DND-41 (cell line): ENCODE data around the gene RASSF7.

ENCODE experiments used
- ATAC-seq: fragments of 200-7000 bp; cut with Tn5 transposase; 3 replicates; pipeline ENCODE4 v1.9.1; 2021; ENCODE audit warnings: low read depth; ENCODE audit not compliant: insufficient read depth
- DNase-seq: peaks from one replicate; pipeline ENCODE4 v3.0.0-alpha.2; 2020
- H2AFZ ChIP-seq: 2 replicates; pipeline ENCODE4 v1.6.0; 2012; ENCODE audit warnings: low read depth, low read length
- H3K27ac ChIP-seq: 2 replicates; pipeline ENCODE4 v1.5.1; 2012; ENCODE audit warnings: low read length, inconsistent platforms
- H3K27me3 ChIP-seq: fragments of 200-600 bp; sonication (generic); 2 replicates; pipeline ENCODE4 v1.6.0; 2012; ENCODE audit warnings: low read length, mild to moderate bottlenecking, inconsistent platforms; ENCODE audit not compliant: insufficient read depth, poor library complexity
- H3K36me3 ChIP-seq: 2 replicates; pipeline ENCODE4 v1.5.1; 2012; ENCODE audit warnings: low read length, inconsistent platforms; ENCODE audit not compliant: insufficient read depth
- H3K4me1 ChIP-seq: 2 replicates; pipeline ENCODE4 v1.5.1; 2012; ENCODE audit warnings: mild to moderate bottlenecking, low read length; ENCODE audit not compliant: insufficient read depth
- H3K4me2 ChIP-seq: 2 replicates; pipeline ENCODE4 v1.6.0; 2012; ENCODE audit warnings: mild to moderate bottlenecking, moderate library complexity, low read length, inconsistent platforms; ENCODE audit not compliant: insufficient read depth
- H3K4me3 ChIP-seq, 2 experiments: fragments of 200-600 bp in 1 of 2; shearing (Covaris generic) in 1 of 2; 2 replicates each; pipeline ENCODE4 v1.5.1; 2012 to 2016; ENCODE audit warnings: inconsistent platforms in 2 of 2, low read length in 2 of 2, mild to moderate bottlenecking in 2 of 2, low read depth in 1 of 2, moderate library complexity in 1 of 2
- H3K79me2 ChIP-seq: 2 replicates; pipeline ENCODE4 v1.6.0; 2012; ENCODE audit warnings: low read length, inconsistent platforms; ENCODE audit not compliant: insufficient read depth
- H3K9ac ChIP-seq: 2 replicates; pipeline ENCODE4 v1.6.0; 2012; ENCODE audit warnings: low read depth, mild to moderate bottlenecking, inconsistent platforms, low read length, moderate library complexity
- H3K9me3 ChIP-seq: 2 replicates; pipeline ENCODE4 v1.5.1; 2012; ENCODE audit warnings: low read length, moderate library complexity, mild to moderate bottlenecking, inconsistent platforms; ENCODE audit not compliant: insufficient read depth, severe bottlenecking
- H4K20me1 ChIP-seq: 2 replicates; pipeline ENCODE4 v1.6.0; 2012; ENCODE audit warnings: low read length; ENCODE audit not compliant: insufficient read depth
- EZH2 ChIP-seq: IDR thresholded peaks from 3 replicates; pipeline ENCODE4 v1.6.1; 2012; ENCODE audit warnings: borderline replicate concordance, low read depth, mild to moderate bottlenecking, moderate library complexity, low read length, inconsistent platforms; ENCODE audit not compliant: severe bottlenecking
- TF ChIP-seq, protein P1 (sequence below): IDR thresholded peaks from 2 replicates; pipeline ENCODE4 v1.5.1; 2012; ENCODE audit warnings: borderline replicate concordance, low read length, moderate library complexity, mild to moderate bottlenecking; ENCODE audit not compliant: poor library complexity, severe bottlenecking; ENCODE audit errors: extremely low read depth

Gene RASSF7

DNA sequence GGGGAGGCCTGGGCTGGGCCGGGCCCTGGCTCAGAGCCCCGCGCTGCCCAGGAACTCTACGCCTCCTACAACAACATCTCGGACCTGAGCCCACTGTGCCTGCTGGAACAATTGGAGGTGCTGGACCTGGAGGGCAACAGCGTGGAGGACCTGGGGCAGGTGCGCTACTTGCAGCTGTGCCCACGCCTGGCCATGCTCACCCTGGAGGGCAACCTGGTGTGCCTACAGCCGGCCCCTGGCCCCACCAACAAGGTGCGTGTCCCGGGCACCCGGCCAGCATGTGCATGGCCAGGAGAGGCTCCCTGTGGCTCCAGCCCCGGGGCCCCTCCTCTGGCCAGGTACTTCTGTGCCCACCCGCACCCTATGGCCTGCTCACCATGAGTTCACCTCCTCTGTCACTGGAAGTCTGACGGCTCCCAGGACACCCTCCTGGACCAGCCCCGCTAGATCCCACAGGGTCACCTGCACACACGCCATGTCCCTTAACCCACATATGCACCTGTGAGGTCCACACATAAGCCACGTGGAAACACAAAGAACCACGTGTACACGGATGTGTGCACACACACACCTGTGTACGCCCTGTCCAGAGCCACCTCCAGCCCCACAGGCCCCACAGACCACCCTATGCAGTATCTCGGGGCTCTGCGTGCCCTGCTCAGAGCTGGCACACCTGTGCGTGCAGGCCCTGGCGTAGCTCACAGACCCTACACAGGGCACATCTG is 10.6 kb upstream of the RASSF7 start:
- Histone ChIP-seq H3K9ac (no peak overlapping the region), H3K36me3 (no peaks in the 10 kb centered on the region), H3K4me3 (no peak overlapping the region), H4K20me1 (no peaks in the 10 kb centered on the region), H3K4me2 (no peak overlapping the region), H3K27me3 (no peaks in the 10 kb centered on the region), H3K4me1 (peaks cover 6% of the 10 kb centered on the region), H3K27ac (no peak overlapping the region), H3K79me2 (no peaks in the 10 kb centered on the region), H2AFZ (no peak overlapping the region), H3K9me3 (no peaks in the 10 kb centered on the region)
- no peak for DNase-seq
- no peak for ATAC-seq
- TF ChIP-seq, protein P1, sequence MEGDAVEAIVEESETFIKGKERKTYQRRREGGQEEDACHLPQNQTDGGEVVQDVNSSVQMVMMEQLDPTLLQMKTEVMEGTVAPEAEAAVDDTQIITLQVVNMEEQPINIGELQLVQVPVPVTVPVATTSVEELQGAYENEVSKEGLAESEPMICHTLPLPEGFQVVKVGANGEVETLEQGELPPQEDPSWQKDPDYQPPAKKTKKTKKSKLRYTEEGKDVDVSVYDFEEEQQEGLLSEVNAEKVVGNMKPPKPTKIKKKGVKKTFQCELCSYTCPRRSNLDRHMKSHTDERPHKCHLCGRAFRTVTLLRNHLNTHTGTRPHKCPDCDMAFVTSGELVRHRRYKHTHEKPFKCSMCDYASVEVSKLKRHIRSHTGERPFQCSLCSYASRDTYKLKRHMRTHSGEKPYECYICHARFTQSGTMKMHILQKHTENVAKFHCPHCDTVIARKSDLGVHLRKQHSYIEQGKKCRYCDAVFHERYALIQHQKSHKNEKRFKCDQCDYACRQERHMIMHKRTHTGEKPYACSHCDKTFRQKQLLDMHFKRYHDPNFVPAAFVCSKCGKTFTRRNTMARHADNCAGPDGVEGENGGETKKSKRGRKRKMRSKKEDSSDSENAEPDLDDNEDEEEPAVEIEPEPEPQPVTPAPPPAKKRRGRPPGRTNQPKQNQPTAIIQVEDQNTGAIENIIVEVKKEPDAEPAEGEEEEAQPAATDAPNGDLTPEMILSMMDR, result no peak
- TF ChIP-seq EZH2, result no peak

DNA sequence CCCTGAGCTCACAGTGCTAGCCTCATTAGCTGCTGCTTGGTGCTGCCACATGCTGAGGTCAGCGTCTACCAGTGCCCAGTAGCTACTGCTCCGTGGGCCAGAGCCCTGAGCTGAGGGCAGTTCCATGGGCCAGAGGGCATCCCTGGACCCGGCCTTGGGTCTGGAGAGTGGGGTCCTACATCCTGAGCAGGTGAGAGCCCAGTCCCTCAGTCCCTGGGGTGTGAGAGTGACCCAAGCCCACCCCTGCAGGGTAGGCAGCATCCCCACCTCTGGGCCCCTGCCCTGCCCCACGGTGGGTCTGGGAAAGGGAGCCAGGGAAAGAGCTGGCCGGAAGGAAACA is 10.1 kb upstream of the RASSF7 start:
- H3K4me2 ChIP-seq, result no peak overlapping the region
- H2AFZ ChIP-seq, result no peak overlapping the region
- H3K4me3 ChIP-seq, result no peak overlapping the region
- no peaks in the 10 kb centered on the region for H3K9me3 ChIP-seq
- H3K27ac ChIP-seq, result no peak overlapping the region
- peaks cover 11% of the 10 kb centered on the region for H3K4me1 ChIP-seq
- H3K9ac ChIP-seq, result no peak overlapping the region
- no peaks in the 10 kb centered on the region for H4K20me1 ChIP-seq
- TF ChIP-seq, protein P1, result no peak
- TF ChIP-seq EZH2, result no peak
- no peaks in the 10 kb centered on the region for H3K36me3 ChIP-seq
- DNase-seq, result no peak
- H3K27me3 ChIP-seq, result no peaks in the 10 kb centered on the region
- H3K79me2 ChIP-seq, result no peaks in the 10 kb centered on the region
- no peak for ATAC-seq

DNA sequence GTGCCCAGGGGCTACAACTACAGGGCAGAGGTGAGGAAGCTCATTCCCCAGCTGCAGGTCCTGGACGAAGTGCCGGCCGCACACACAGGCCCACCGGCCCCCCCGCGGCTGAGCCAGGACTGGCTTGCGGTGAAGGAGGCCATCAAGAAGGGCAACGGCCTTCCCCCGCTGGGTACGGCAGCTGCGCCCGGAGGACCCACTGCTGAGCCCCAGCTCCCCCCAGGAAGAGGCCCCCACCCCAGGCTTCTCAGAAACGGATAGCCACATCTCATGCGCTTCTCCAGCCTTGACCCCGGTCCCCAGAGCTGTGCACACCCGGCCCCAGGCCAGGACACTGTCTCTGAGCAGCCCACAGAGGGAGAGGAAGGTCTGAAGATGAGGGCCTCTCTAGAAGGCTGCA is 9.6 kb upstream of the RASSF7 start:
- H3K27me3 ChIP-seq, result no peaks in the 10 kb centered on the region
- no peak overlapping the region for H2AFZ ChIP-seq
- H3K4me2 ChIP-seq, result no peak overlapping the region
- no peaks in the 10 kb centered on the region for H4K20me1 ChIP-seq
- H3K9me3 ChIP-seq, result no peaks in the 10 kb centered on the region
- DNase-seq (no peak), ATAC-seq (no peak)
- no peak overlapping the region for H3K27ac ChIP-seq
- H3K36me3 ChIP-seq, result no peaks in the 10 kb centered on the region
- H3K4me1 ChIP-seq, result peaks cover 12% of the 10 kb centered on the region
- TF ChIP-seq, protein P1, result no peak
- no peak for TF ChIP-seq EZH2
- no peak overlapping the region for H3K4me3 ChIP-seq
- H3K79me2 ChIP-seq, result no peaks in the 10 kb centered on the region
- no peak overlapping the region for H3K9ac ChIP-seq

DNA sequence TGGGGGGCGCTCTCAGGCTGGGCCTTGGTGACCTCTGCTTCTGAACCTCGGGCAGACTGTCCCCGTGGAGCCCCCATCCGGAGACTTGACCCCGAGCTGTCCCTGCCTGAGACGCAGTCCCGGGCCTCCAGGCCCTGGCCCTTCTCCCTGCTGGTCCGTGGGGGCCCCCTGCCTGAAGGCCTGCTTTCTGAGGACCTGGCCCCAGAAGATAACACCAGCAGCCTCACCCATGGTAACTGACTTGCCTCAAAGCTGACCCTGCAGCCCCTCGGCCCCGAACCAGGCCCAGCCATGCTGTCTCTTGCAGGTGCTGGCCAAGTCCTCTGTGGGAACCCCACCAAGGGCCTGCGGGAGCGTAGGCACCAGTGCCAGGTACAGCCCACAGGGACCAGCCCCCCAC is 9.2 kb upstream of the RASSF7 start:
- H3K9ac ChIP-seq, result no peak overlapping the region
- no peak for ATAC-seq
- H3K27me3 ChIP-seq, result no peaks in the 10 kb centered on the region
- no peaks in the 10 kb centered on the region for H3K36me3 ChIP-seq
- no peaks in the 10 kb centered on the region for H3K9me3 ChIP-seq
- H3K4me1 ChIP-seq, result peaks cover 15% of the 10 kb centered on the region
- H3K79me2 ChIP-seq, result no peaks in the 10 kb centered on the region
- H3K4me3 ChIP-seq, result no peak overlapping the region
- H3K4me2 ChIP-seq, result no peak overlapping the region
- no peak for DNase-seq
- TF ChIP-seq, protein P1, result no peak
- H2AFZ ChIP-seq, result no peak overlapping the region
- H3K27ac ChIP-seq, result no peak overlapping the region
- H4K20me1 ChIP-seq, result no peaks in the 10 kb centered on the region
